ENCODE data around the gene CDH13.

Gene CDH13

DNA sequence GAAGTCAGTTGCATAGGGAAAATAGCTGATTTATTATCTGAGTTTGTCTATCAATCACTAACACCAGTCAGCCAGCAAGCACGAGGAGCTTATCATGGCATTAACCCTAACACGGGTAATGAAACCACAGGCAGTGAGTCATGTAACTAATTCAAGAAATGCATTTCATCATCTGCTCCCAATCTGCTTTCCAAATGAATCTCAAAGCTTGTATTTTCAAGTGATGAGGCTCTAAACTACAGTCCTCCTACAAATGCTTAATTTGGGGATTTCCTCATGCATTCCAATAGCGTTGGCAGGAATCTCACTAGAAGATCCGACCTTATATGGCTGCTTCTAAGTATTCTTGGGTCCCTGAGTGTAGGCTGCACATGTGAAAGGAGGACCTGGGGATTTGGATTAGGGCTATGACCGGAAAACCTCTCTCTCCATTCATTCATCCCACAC, 1062.6 kb downstream of the CDH13 start:
- Histone ChIP-seq H4K91ac (ENCODE audit: low read depth, low read length) (no peak overlapping the region), H3K18ac (ENCODE audit: low read length) (no peak overlapping the region), H3K4me3 (ENCODE audit: low read depth, low read length) (no peak overlapping the region), H4K12ac (ENCODE audit: low read depth, low read length) (no peak overlapping the region), H3K9ac (ENCODE audit: low read length) (no peak overlapping the region), H3K79me1 (ENCODE audit: low read length) (no peaks in the 10 kb centered on the region), H3K23ac (ENCODE audit: low read length) (no peak overlapping the region), H4K8ac (ENCODE audit: low read depth, low read length) (no peak overlapping the region), H3K14ac (ENCODE audit: low read length) (no peak overlapping the region), H3K4me2 (ENCODE audit: low read length) (no peak overlapping the region), H3K79me2 (ENCODE audit: control insufficient read depth, insufficient read depth, low read length, poor library complexity) (no peaks in the 10 kb centered on the region), H3K9me3 (ENCODE audit: insufficient read depth, low read depth, low read length) (no peaks in the 10 kb centered on the region), H2AK5ac (ENCODE audit: low read length) (no peak overlapping the region), H2BK5ac (ENCODE audit: low read depth, low read length, poor library complexity) (no peak overlapping the region), H3K4me1 (ENCODE audit: control insufficient read depth in 1 of 2, insufficient read depth in 2 of 2, low read length in 2 of 2) (no peaks in the 10 kb centered on the region), H3K27me3 (ENCODE audit: insufficient read depth, low read length) (no peaks in the 10 kb centered on the region), H2BK120ac (ENCODE audit: insufficient read depth, low read length, poor library complexity) (no peak overlapping the region), H3K4ac (ENCODE audit: low read depth, low read length) (no peak overlapping the region), H2BK12ac (ENCODE audit: low read length) (no peak overlapping the region), H2AFZ (ENCODE audit: insufficient read depth, low read length, poor library complexity) (no peak overlapping the region), H3K36me3 (ENCODE audit: control insufficient read depth in 1 of 2, insufficient read depth in 2 of 2, low read length in 2 of 2) (no peaks in the 10 kb centered on the region), H3K27ac (ENCODE audit: low read depth, low read length) (no peak overlapping the region)
- peak; percentile 7 to 49 for DNase-seq
- no CpG with 5 or more reads among the region's 5 CpGs for WGBS (ENCODE audit: extremely low coverage, insufficient coverage, insufficient read length)

DNA sequence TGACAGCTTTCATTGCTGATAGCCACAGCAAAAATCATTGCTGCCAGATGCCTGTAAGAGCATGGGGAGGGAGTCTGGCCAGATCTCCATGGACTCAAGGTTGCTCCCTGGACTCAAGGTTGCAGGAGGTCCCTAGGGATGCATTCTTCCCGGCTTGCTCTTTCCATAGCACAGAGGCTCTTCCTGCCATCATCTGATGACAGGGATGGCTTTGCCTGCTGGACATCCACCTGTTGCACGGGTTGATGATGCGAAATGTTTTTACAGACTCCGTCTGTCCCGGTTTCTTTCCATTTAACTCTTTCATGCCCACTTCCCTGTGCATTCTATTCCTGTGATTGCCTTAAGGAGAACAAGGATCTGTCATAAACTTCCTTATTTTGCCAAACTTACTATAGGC, 1065.5 kb downstream of the CDH13 start:
- no peak overlapping the region for H4K12ac ChIP-seq (ENCODE audit: low read depth, low read length)
- no peak overlapping the region for H2BK120ac ChIP-seq (ENCODE audit: insufficient read depth, low read length, poor library complexity)
- no peaks in the 10 kb centered on the region for H3K4me1 ChIP-seq (ENCODE audit: control insufficient read depth in 1 of 2, insufficient read depth in 2 of 2, low read length in 2 of 2)
- H3K27ac ChIP-seq (ENCODE audit: low read depth, low read length) = no peak overlapping the region
- no peak overlapping the region for H3K18ac ChIP-seq (ENCODE audit: low read length)
- H4K8ac ChIP-seq (ENCODE audit: low read depth, low read length) = no peak overlapping the region
- no peaks in the 10 kb centered on the region for H3K79me2 ChIP-seq (ENCODE audit: control insufficient read depth, insufficient read depth, low read length, poor library complexity)
- no peaks in the 10 kb centered on the region for H3K79me1 ChIP-seq (ENCODE audit: low read length)
- no peak overlapping the region for H2AK5ac ChIP-seq (ENCODE audit: low read length)
- no peak overlapping the region for H2AFZ ChIP-seq (ENCODE audit: insufficient read depth, low read length, poor library complexity)
- H3K9me3 ChIP-seq (ENCODE audit: insufficient read depth, low read depth, low read length) = no peaks in the 10 kb centered on the region
- no peak for DNase-seq
- WGBS (ENCODE audit: extremely low coverage, insufficient coverage, insufficient read length) = no CpG with 5 or more reads among the region's 5 CpGs
- no peak overlapping the region for H3K4ac ChIP-seq (ENCODE audit: low read depth, low read length)
- no peak overlapping the region for H4K91ac ChIP-seq (ENCODE audit: low read depth, low read length)
- H3K23ac ChIP-seq (ENCODE audit: low read length) = no peak overlapping the region
- H3K14ac ChIP-seq (ENCODE audit: low read length) = no peak overlapping the region
- H2BK5ac ChIP-seq (ENCODE audit: low read depth, low read length, poor library complexity) = no peak overlapping the region
- no peak overlapping the region for H3K4me3 ChIP-seq (ENCODE audit: low read depth, low read length)
- no peaks in the 10 kb centered on the region for H3K36me3 ChIP-seq (ENCODE audit: control insufficient read depth in 1 of 2, insufficient read depth in 2 of 2, low read length in 2 of 2)
- no peak overlapping the region for H3K4me2 ChIP-seq (ENCODE audit: low read length)
- H3K27me3 ChIP-seq (ENCODE audit: insufficient read depth, low read length) = no peaks in the 10 kb centered on the region
- no peak overlapping the region for H3K9ac ChIP-seq (ENCODE audit: low read length)
- H2BK12ac ChIP-seq (ENCODE audit: low read length) = no peak overlapping the region

DNA sequence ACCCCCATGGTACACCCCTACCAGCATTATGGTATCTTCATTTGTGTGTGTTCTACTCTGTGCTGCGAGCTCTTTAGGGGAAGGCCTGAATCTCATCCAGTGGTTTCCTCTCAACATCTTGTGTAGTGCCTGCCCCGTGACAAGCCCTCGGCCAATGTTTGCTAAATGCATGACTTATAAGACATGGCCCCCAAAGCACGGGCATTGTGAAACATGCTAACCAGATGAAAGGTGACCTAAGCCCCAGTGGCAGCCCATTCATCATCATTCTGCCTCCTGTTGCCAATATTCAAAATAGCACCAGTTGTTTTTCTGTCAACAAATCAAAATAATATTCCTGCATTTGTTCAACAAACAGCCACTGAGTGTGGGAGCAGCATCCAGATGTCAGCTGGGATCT, 1072.2 kb downstream of the CDH13 start:
- Histone ChIP-seq H2AK5ac (ENCODE audit: low read length) (no peak overlapping the region), H3K27ac (ENCODE audit: low read depth, low read length) (no peak overlapping the region), H2BK12ac (ENCODE audit: low read length) (no peak overlapping the region), H3K4me2 (ENCODE audit: low read length) (no peak overlapping the region), H2BK120ac (ENCODE audit: insufficient read depth, low read length, poor library complexity) (no peak overlapping the region), H3K36me3 (ENCODE audit: control insufficient read depth in 1 of 2, insufficient read depth in 2 of 2, low read length in 2 of 2) (no peaks in the 10 kb centered on the region), H3K27me3 (ENCODE audit: insufficient read depth, low read length) (no peaks in the 10 kb centered on the region), H3K4me3 (ENCODE audit: low read depth, low read length) (no peak overlapping the region), H3K79me1 (ENCODE audit: low read length) (no peaks in the 10 kb centered on the region), H3K9me3 (ENCODE audit: insufficient read depth, low read depth, low read length) (no peaks in the 10 kb centered on the region), H3K4ac (ENCODE audit: low read depth, low read length) (no peak overlapping the region), H3K18ac (ENCODE audit: low read length) (no peak overlapping the region), H2BK5ac (ENCODE audit: low read depth, low read length, poor library complexity) (no peak overlapping the region), H3K4me1 (ENCODE audit: control insufficient read depth in 1 of 2, insufficient read depth in 2 of 2, low read length in 2 of 2) (no peaks in the 10 kb centered on the region), H3K79me2 (ENCODE audit: control insufficient read depth, insufficient read depth, low read length, poor library complexity) (no peaks in the 10 kb centered on the region), H4K8ac (ENCODE audit: low read depth, low read length) (no peak overlapping the region), H4K12ac (ENCODE audit: low read depth, low read length) (no peak overlapping the region), H3K9ac (ENCODE audit: low read length) (no peak overlapping the region), H3K23ac (ENCODE audit: low read length) (no peak overlapping the region), H2AFZ (ENCODE audit: insufficient read depth, low read length, poor library complexity) (no peak overlapping the region), H3K14ac (ENCODE audit: low read length) (no peak overlapping the region), H4K91ac (ENCODE audit: low read depth, low read length) (no peak overlapping the region)
- DNase-seq = no peak
- no CpG with 5 or more reads among the region's 4 CpGs for WGBS (ENCODE audit: extremely low coverage, insufficient coverage, insufficient read length)

DNA sequence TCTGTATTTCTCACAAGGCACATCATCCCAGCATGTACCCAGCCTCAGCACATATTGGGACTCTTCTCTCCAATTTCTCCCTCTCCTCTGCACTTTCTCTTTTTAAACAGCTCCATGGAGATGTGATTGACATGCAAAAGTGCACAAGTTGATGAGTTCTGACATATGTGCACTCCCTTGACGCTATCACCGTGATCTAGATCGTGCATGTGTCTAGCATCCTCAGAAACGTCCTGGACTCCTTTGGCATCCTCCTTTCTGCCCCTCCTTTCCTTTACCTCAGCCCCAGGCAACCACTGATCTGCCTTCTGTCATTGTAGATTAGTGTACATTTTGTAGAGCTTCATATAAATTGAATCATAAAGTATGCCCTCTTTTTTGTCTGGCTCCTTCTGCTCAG, 1073.0 kb downstream of the CDH13 start:
- no peak overlapping the region for H3K9ac ChIP-seq (ENCODE audit: low read length)
- no peaks in the 10 kb centered on the region for H3K9me3 ChIP-seq (ENCODE audit: insufficient read depth, low read depth, low read length)
- H2BK5ac ChIP-seq (ENCODE audit: low read depth, low read length, poor library complexity) = no peak overlapping the region
- no peak for DNase-seq
- no peak overlapping the region for H3K4me2 ChIP-seq (ENCODE audit: low read length)
- H3K27ac ChIP-seq (ENCODE audit: low read depth, low read length) = no peak overlapping the region
- no peaks in the 10 kb centered on the region for H3K4me1 ChIP-seq (ENCODE audit: control insufficient read depth in 1 of 2, insufficient read depth in 2 of 2, low read length in 2 of 2)
- H4K8ac ChIP-seq (ENCODE audit: low read depth, low read length) = no peak overlapping the region
- no peak overlapping the region for H3K14ac ChIP-seq (ENCODE audit: low read length)
- no peak overlapping the region for H3K4ac ChIP-seq (ENCODE audit: low read depth, low read length)
- no peak overlapping the region for H3K4me3 ChIP-seq (ENCODE audit: low read depth, low read length)
- no peak overlapping the region for H2BK12ac ChIP-seq (ENCODE audit: low read length)
- H2AK5ac ChIP-seq (ENCODE audit: low read length) = no peak overlapping the region
- no peaks in the 10 kb centered on the region for H3K27me3 ChIP-seq (ENCODE audit: insufficient read depth, low read length)
- H2BK120ac ChIP-seq (ENCODE audit: insufficient read depth, low read length, poor library complexity) = no peak overlapping the region
- H2AFZ ChIP-seq (ENCODE audit: insufficient read depth, low read length, poor library complexity) = no peak overlapping the region
- no peak overlapping the region for H4K12ac ChIP-seq (ENCODE audit: low read depth, low read length)
- H3K36me3 ChIP-seq (ENCODE audit: control insufficient read depth in 1 of 2, insufficient read depth in 2 of 2, low read length in 2 of 2) = no peaks in the 10 kb centered on the region
- no peak overlapping the region for H4K91ac ChIP-seq (ENCODE audit: low read depth, low read length)
- H3K23ac ChIP-seq (ENCODE audit: low read length) = no peak overlapping the region
- H3K79me1 ChIP-seq (ENCODE audit: low read length) = no peaks in the 10 kb centered on the region
- no CpG with 5 or more reads among the region's 4 CpGs for WGBS (ENCODE audit: extremely low coverage, insufficient coverage, insufficient read length)
- H3K79me2 ChIP-seq (ENCODE audit: control insufficient read depth, insufficient read depth, low read length, poor library complexity) = no peaks in the 10 kb centered on the region
- no peak overlapping the region for H3K18ac ChIP-seq (ENCODE audit: low read length)

Data from trophoblast cell (in vitro differentiated cells and primary cell).